ENCODE measurements around the gene CR2. TPM values are rescaled to one million over a fixed set of nuclear protein-coding genes. Genes with fewer than 3 reads are reported as not detected.

The CR2 gene
- total RNA-seq, 1 donor from 2014 or later, result not detected

DNA sequence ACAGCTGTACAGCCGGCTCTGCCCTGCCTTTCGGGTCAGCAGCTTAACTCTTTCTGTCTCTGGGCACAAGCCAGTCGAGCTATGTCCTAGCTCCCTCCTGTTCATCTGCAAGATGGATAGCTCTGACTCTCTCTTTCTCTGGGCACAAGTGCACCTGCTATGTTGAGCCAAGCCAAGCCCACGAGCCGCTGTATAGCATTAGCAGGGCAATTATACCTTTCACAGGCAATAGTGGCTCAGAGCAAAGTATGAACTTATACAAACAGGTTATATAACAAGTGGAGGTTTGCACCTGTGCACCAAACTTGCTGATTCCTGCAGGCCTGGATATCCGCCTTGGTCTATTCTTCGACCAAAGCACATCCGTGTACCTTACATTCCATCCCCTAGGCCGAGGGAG lies 33.0 kb upstream of the CR2 start:
- peaks cover 8% of the 10 kb centered on the region for H3K9me3 Mint-ChIP-seq (ENCODE audit: unreplicated experiment)
- no peak overlapping the region for H3K27ac Mint-ChIP-seq (ENCODE audit: unreplicated experiment)
- TF ChIP-seq, protein P1, sequence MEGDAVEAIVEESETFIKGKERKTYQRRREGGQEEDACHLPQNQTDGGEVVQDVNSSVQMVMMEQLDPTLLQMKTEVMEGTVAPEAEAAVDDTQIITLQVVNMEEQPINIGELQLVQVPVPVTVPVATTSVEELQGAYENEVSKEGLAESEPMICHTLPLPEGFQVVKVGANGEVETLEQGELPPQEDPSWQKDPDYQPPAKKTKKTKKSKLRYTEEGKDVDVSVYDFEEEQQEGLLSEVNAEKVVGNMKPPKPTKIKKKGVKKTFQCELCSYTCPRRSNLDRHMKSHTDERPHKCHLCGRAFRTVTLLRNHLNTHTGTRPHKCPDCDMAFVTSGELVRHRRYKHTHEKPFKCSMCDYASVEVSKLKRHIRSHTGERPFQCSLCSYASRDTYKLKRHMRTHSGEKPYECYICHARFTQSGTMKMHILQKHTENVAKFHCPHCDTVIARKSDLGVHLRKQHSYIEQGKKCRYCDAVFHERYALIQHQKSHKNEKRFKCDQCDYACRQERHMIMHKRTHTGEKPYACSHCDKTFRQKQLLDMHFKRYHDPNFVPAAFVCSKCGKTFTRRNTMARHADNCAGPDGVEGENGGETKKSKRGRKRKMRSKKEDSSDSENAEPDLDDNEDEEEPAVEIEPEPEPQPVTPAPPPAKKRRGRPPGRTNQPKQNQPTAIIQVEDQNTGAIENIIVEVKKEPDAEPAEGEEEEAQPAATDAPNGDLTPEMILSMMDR (IDR thresholded peaks at IDR 0.05), result no peak
- H3K4me1 Mint-ChIP-seq (ENCODE audit: unreplicated experiment), result no peaks in the 10 kb centered on the region
- DNase-seq (ENCODE audit: extremely low spot score, unreplicated experiment), result no peak
- H3K4me3 Mint-ChIP-seq (ENCODE audit: unreplicated experiment), result no peak overlapping the region
- H3K27me3 Mint-ChIP-seq (ENCODE audit: unreplicated experiment), result peaks cover 2% of the 10 kb centered on the region
- H3K36me3 Mint-ChIP-seq (ENCODE audit: unreplicated experiment), result no peaks in the 10 kb centered on the region

DNA sequence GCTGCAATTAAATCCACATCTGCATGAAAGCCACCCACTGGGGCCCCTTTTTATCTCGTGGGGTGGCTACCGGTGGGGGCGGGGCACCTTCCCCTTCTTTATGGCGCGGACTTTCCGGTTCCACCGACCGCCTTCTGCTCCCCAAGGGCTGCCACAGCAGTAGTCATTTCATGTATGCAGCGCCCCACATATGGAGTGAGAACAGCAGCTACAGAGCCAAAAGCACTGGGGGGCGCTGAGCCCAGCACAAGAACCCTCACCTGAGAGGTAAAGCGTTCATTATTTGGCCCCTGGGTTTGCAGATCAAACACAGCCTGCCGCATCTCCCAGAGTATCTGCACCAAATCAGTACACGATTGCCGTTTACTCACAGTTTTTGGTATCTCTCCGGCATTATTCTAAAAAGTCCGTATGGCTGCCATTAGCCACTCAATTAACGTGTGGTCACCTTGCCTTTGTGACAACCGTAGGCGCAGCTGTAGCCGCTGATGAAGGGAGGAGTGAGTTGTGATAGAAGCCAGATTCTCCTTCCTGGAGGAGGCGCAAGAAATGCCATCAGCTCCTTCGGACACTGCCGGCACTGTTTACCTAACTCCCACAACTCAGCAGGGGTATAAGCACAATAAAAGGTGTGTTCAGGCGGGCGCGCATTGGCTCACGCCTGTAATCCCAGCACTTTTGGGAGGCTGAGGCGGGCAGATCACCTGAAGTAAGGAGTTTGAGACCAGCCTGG lies 30.4 kb upstream of the CR2 start:
- TF ChIP-seq, protein P1 (IDR thresholded peaks at IDR 0.05), result no peak
- Mint-ChIP-seq H3K36me3 (ENCODE audit: unreplicated experiment) (no peaks in the 10 kb centered on the region), H3K4me1 (ENCODE audit: unreplicated experiment) (no peaks in the 10 kb centered on the region), H3K4me3 (ENCODE audit: unreplicated experiment) (no peak overlapping the region), H3K9me3 (ENCODE audit: unreplicated experiment) (peaks cover 8% of the 10 kb centered on the region), H3K27ac (ENCODE audit: unreplicated experiment) (no peak overlapping the region), H3K27me3 (ENCODE audit: unreplicated experiment) (no peaks in the 10 kb centered on the region)
- DNase-seq (ENCODE audit: extremely low spot score, unreplicated experiment), result no peak

DNA sequence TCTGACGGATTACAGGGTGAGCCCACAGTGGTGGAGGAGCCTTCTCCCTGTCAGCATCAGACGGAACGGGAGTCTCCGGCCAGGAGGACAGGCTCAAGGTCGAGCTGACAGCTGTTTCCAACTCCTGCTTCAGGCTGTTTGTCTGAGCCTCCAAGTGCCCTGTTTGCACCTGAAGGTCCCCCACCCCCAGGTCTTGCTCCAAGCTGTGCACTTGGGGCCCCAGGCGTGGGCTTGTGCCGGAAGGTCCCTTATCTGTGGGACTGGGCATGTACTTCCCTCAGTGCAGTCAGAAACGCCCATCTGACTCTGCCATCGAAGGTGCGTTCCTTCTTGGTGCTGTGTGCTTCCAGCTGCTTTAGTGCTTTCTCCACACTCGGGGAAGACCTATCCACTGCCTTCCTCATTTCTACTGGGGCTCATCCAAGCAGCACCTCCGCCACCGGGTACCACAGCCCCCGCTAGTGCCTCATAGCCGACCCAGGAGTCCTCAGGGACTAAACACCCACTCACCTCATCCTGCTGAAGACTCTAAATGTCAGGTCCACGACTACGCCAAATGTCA lies 29.5 kb upstream of the CR2 start:
- H3K4me3 Mint-ChIP-seq (ENCODE audit: unreplicated experiment), result no peak overlapping the region
- no peak for DNase-seq (ENCODE audit: extremely low spot score, unreplicated experiment)
- H3K27me3 Mint-ChIP-seq (ENCODE audit: unreplicated experiment), result peaks cover 4% of the 10 kb centered on the region
- H3K36me3 Mint-ChIP-seq (ENCODE audit: unreplicated experiment), result no peaks in the 10 kb centered on the region
- TF ChIP-seq, protein P1 (IDR thresholded peaks at IDR 0.05), result no peak
- no peaks in the 10 kb centered on the region for H3K4me1 Mint-ChIP-seq (ENCODE audit: unreplicated experiment)
- peaks cover 7% of the 10 kb centered on the region for H3K9me3 Mint-ChIP-seq (ENCODE audit: unreplicated experiment)
- no peak overlapping the region for H3K27ac Mint-ChIP-seq (ENCODE audit: unreplicated experiment)

DNA sequence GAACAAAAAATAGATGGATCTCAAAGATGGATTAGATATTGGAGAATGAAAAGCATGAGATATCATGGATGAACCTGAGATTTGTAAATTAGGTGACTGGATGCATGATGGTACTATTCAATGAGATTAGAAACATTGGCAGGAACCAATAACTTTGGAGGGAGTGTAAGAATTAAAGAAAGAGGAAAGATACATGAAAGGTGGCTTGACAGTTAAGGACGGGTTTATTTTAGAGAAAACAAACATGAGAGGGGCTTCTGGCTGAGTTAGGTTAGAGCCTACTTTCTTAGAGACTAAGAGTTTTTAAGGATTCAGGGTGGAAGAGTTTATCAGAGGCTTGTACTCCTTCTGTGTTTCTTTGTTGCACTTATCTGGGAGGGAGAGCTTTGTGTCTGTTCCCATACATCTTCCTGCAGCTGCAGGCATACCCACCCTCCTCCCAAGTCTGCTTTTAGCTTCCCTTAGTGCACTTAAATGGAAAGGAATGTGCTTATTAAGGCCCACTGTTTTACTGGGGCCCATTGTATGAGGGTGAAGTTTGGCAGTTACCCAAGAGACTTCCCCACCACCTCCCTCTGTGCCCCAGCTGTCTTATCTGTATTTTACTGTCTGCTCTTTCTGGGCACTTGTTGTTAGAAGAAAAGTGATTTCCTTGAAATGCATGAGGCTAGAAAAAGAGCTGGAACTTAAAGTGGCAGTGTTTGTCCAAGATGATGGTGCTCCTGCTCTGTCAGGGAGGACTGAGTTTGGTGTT lies 26.1 kb upstream of the CR2 start:
- H3K27ac Mint-ChIP-seq (ENCODE audit: unreplicated experiment), result no peak overlapping the region
- H3K27me3 Mint-ChIP-seq (ENCODE audit: unreplicated experiment), result peaks cover 7% of the 10 kb centered on the region
- no peaks in the 10 kb centered on the region for H3K4me1 Mint-ChIP-seq (ENCODE audit: unreplicated experiment)
- TF ChIP-seq, protein P1 (IDR thresholded peaks at IDR 0.05), result no peak
- no peaks in the 10 kb centered on the region for H3K9me3 Mint-ChIP-seq (ENCODE audit: unreplicated experiment)
- DNase-seq (ENCODE audit: extremely low spot score, unreplicated experiment), result no peak
- no peak overlapping the region for H3K4me3 Mint-ChIP-seq (ENCODE audit: unreplicated experiment)
- H3K36me3 Mint-ChIP-seq (ENCODE audit: unreplicated experiment), result no peaks in the 10 kb centered on the region

DNA sequence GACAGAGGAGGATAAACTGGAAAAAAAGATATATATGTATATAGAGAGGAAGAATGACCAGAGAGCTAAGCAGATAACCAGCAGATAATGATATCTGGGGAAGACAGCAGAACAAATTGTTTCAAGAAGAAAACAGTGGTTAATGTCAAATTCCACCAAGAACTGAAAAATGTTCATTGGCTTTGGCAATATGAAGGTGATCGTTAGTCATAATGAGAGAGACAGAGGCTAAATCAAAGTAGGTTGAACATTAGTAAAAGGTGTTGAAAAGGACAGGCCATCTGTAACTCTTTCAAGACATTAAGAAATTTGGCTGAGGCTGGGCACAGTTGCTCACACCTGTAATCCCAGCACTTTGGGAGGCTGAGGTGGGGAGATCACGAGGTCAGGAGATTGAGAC lies 25.3 kb upstream of the CR2 start:
- H3K4me3 Mint-ChIP-seq (ENCODE audit: unreplicated experiment), result no peak overlapping the region
- no peak overlapping the region for H3K27ac Mint-ChIP-seq (ENCODE audit: unreplicated experiment)
- H3K36me3 Mint-ChIP-seq (ENCODE audit: unreplicated experiment), result no peaks in the 10 kb centered on the region
- peaks cover 7% of the 10 kb centered on the region for H3K27me3 Mint-ChIP-seq (ENCODE audit: unreplicated experiment)
- no peaks in the 10 kb centered on the region for H3K9me3 Mint-ChIP-seq (ENCODE audit: unreplicated experiment)
- TF ChIP-seq, protein P1 (IDR thresholded peaks at IDR 0.05), result no peak
- DNase-seq (ENCODE audit: extremely low spot score, unreplicated experiment), result no peak
- no peaks in the 10 kb centered on the region for H3K4me1 Mint-ChIP-seq (ENCODE audit: unreplicated experiment)

Data from osteocyte (in vitro differentiated cells).